ENCODE data around the gene TSC22D1.
"Not testable (repeated sequence)": the region's sequence is repeated elsewhere in the genome, so short reads cannot be mapped to it uniquely, and the experiment has no call there.

The TSC22D1 gene

DNA sequence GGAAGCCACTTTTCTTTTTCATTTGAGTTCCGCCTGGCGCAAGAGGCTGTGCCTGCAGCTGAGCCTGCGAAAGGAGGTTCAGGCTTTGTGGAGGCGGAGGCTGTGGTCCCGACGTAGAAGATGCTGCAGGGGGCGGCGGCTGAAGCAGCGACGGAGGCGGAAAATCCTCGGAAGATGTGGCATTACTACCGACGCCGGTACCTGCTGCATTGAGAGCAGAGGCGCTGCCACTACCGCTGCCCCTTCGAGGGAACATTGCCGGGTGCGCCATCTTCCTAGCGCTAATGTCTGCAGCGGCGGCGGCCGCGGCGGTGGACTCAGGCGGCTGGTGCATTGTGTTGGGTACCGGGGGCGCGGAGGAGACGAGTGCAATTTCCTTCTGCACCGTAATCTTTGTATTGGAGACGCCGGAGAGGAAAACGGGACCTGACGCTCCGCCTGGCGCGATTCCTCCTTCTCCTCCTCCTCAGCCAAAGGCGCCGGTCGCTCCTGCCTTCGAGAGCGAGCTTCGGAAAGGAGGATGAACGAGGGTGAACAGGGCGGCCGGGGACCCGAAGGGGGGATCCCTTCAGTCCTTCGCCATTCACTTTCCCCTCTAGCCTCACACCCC, at the start of gene TSC22D1:
TSS of gene TSC22D1 (minus strand) at position 590 of the 610 bp plus-strand sequence. CDS start at position 334, 256 bp downstream.
- no peak for DNase-seq

DNA sequence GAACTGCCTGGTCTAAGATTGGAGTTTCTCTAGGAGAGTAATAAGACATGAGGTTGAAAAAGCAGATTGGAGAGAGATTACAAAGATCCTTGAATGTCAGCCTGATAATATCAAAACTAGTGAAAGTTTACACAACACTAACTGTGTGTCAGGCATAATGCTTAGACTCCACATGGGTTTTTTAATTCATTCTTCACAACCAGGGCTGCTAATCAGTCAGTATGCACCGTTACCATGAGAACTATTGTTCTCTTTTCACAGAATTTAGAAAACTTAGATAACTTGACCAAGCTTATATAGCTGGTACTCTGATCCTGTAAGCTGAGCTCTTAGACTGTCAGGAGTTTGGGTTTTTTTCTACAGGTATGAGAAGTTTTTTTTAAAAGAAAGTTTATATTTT, 46.6 kb upstream of the TSC22D1 start:
- no peak for DNase-seq

GRCh38 chr13:44622261-44622660, 46.1 kb upstream of the TSC22D1 start:
- no peak for DNase-seq

DNA sequence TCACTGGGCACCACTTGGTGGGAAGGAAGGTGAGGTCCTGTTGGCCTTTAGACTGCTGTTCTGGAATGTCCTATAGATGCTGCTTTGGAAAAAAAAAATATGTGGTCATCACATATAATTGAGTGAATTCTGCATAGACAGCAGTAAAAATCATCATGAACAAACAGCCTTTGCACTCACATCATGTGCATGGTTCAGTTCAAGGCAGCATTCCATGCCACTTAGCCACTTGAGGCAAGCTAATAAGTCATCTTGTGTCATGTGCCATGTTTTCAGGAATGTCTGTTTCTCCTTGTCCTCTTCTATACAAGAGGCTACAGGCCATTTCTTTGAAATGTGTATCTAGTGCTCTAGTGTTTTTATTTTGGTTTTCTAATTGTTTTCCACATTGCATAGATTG, 43.9 kb upstream of the TSC22D1 start:
- DNase-seq = no peak

- DNase-seq = no peak
Observed at GRCh38 chr13:44619651-44620050, 43.5 kb upstream of the TSC22D1 start.

- DNase-seq = no peak
Observed at GRCh38 chr13:44618326-44618725, 42.2 kb upstream of the TSC22D1 start.

GRCh38 chr13:44617648-44618047, 41.5 kb upstream of the TSC22D1 start:
- no peak for DNase-seq

- no peak for DNase-seq
Observed at GRCh38 chr13:44609137-44609536, 33.0 kb upstream of the TSC22D1 start.

- no peak for DNase-seq
Observed at GRCh38 chr13:44605721-44606120, 29.6 kb upstream of the TSC22D1 start.

GRCh38 chr13:44605275-44605674, 29.1 kb upstream of the TSC22D1 start:
- DNase-seq = no peak

DNA sequence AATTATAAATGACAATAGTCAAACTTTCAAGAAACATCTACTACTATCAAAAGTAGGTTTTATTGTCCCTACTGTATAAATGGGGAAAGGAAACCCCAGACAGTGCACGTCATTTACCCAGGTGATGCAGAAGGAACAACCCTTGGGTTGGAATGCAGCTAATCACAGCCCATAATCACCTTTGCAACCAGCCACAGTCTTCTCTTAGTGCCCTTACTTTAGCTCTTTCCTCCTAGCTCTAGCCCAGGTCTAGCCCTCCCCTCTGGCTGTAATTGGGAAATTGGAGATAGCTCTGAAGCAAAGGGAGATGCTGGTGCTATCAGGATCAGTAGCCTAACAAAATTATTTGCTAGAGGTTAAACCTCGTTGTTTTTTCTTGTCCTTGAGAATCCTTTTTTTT, 25.5 kb upstream of the TSC22D1 start:
- no peak for DNase-seq

DNA sequence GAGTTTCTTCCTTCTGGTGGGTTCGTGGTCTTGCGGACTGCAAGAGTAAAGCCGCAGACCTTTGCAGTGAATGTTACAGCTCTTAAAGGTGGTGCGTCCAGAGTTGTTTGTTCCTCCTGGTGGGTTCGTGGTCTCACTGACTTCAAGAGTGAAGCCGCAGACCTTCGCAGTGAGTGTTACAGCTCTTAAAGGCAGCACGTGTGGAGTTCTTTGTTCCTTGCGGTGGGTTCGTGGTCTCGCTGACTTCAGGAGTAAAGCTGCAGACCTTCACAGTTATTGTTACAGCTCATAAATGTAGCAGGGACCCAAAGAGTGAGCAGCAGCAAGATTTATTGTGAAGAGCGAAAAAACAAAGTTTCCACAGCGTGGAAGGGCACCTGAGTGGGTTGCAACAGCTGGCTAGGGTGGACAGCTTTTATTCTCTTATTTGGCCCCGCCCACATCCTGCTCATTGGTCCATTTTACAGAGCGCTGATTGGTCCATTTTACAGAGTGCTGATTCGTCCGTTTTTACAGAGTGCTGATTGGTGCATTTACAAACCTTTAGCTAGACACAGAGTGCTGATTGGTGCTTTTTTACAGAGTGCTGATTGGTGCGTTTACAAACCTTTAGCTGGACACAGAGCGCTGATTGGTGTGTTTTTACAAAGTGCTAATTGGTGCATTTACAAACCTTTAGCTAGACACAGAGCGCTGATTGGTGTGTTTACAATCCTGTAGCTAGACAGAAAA, 17.9 kb upstream of the TSC22D1 start:
- DNase-seq = not testable (repeated sequence)

GRCh38 chr13:44592216-44592847, 16.2 kb upstream of the TSC22D1 start:
- no peak for DNase-seq

DNA sequence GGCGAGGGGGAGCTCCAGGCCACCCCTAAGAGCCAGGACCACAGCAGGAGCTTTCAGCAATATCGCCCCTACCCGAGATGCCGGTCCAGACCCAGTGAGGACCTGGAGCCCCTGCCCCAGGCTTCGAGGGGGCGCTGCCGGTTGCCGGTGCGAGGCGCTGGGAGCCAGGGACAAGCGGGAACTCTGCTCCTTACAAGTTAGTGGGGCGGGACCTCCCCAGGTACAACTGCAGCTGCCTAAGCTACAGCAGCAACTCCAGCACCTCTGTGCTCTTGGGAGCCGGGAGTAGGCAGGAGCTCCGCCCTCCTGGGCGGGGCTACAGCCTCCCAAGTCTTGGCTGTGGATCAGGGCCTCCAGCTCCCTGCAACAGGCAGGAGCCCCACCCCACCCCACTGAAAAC, 15.2 kb upstream of the TSC22D1 start:
- DNase-seq = no peak

DNA sequence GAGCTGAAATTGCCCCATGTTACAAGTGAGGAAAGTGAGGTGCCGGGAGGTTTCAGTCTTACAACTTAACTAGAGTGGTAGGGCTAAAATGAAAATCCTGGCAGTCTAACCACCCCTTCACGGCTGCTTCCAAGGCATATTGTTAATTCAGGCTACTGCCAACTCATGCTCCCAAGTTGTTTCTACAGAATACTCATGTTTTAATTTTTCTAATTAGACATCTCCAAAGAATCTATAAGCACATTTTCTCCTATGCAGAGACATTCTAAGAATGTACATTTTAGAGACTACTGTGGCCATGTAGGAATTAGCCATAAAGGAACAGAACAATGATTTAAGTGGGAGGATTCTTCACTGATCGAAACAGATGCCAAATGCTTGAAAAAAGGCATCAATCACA, 7.0 kb upstream of the TSC22D1 start:
- DNase-seq = no peak

GRCh38 chr13:44578067-44578400, 1.9 kb upstream of the TSC22D1 start:
- DNase-seq = no peak

DNA sequence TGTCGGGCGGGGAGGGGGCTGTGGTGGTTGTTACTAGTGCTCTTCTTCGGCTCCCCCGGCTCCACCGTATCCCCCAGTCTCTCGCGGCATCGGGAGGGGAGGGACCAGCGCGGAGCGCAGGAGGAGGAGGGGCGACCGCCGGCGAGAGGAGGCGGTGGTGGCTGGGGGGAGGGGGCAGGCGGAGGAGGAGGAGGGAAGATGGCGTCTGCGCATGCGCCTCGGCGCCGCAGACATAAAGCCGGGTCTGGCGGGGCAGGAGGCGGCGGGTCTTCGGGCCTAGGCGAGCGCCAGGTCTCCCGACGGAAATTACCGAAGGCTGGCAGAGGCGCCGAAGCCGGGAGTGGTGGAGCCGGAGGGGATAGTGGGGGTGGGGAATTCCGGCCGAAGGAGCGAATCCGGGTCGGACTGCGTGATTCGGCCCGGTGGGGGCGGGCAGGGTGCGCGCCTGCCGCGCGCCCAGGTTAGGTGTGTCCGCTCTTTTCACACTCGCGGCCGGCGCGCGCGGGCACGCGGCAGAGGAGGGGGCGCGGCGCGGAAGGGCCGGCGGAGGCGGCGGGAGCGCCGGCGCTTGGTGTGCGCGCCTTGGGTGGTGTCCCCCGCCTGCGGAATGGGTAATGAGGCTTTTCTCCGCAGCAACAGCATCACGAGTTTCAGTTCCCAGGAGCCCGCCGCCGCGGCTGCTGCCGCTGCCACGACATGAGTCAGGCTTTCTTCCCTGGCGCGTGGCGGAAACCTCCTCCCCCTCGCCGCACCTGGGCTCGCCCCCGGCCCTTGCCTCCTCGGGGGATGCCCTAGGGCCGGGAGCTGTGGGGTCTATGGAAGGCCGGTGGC, 1.3 kb upstream of the TSC22D1 start:
- peak; percentile 86 for DNase-seq

DNA sequence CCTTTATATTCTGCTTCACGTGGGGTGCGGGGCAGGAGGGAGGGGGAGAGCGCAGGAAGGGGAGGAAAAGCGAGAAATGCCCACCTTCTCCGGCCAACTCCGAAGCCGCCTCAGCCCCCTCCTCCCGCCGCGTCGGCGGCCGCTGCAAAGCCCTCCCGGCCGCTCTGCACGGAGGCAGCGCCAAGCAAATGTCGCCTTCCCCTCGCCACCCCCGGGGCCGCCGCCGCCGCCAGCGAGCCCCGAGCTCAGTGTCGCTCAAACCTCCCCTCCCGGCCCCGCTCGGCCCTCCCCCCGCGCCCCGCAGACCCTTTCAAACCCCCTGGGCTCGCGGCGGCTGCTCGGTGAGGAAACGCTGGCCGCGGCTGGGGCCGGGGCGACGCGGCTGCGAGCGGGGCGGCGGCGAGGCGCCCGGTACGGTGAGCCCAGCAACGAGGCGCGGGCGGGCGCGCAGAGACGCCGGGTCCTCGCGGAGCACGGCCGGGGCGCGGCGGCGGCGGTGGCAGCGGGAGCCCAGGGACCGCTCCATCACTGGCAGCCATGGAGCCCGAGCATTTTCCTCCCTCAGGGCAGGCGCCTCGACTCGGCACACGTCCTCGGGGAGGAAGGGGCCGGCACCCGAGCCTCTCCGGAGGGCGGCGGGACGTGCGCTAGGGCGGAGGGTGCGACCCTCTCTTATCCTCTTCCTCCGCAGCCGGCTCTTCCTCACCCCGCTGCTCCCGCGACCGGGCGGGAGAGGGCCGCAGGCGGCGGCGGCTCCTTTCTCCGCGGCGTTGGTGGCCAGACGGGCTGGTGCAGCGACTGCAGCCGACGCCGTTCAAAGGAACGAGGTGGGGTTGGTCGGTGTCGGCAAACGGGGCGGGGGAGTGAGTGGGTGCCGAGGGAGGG, 463 bp upstream of the TSC22D1 start:
- no peak for DNase-seq

- DNase-seq = no peak
Observed at GRCh38 chr13:44575035-44575434, 1.1 kb downstream of the TSC22D1 start.

DNA sequence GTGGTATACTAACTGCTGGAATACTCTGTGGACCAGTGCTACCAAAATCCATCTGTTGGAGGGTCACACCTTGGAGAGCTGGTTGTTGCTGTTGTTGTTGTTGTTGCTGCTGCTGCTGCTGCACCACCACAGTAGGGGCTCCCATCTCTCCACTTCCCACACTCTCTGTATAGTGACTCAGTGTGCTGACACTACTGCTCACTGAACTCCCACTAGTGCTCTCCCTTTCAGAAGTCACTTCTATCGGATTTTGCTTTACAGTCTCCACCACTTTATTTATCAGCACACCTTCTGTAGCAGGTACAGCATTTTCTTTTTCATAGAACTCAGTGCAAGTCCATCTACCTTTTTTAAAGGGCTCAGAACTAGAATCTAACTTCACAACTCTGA, 1.7 kb downstream of the TSC22D1 start:
- DNase-seq = no peak

GRCh38 chr13:44573790-44574465, 2.2 kb downstream of the TSC22D1 start:
- no peak for DNase-seq

DNA sequence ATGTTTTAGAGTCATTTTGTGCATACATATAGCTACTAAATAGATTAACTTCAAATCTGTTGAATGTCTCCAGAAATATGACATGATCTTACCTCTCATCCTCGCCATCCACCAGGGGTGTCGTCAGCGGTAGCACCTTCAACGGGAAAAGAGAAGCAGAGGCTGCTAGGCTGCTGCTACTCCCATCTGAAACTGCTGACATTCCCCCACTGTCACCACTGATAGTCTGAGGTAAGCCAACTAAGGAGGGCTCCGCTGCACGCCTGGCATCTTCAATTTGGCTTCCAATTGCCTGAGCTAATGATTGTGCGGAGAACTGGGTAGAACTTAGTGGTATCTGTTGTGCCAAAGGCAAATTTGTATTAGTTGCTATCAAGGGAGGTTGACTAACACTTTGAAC, 3.1 kb downstream of the TSC22D1 start:
- no peak for DNase-seq

All from NCI-H1436 (cell line).